Measurements from ENCODE around the gene SIK2. TPM values are rescaled to one million over a fixed set of nuclear protein-coding genes. Genes with fewer than 3 reads are reported as not detected.
"Not testable (repeated sequence)": the region's sequence is repeated elsewhere in the genome, so short reads cannot be mapped to it uniquely, and the experiment has no call there.

The SIK2 gene
- total RNA-seq, 1 donor from 2014 or later, result 16.3 TPM

DNA sequence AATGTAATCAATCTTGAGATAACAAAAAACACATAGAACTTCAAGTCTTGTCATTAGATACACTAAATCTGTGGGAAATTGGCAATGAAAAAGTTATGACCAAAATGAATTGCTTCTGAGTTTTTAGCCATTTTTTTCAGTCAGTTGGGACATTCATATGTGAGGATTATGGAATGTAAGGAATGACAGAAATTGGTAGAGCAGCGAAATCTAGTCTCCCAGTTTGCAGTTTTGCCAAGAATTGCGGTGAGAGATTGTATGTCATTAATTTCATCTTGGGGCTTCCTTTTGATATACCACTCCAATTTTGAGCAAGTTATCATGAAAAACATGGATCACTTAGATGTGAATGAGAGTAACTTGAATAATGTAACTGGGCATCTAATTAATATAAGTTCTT lies 49.9 kb downstream of the SIK2 start:
- Mint-ChIP-seq H3K4me1 (no peaks in the 10 kb centered on the region), H3K27ac (no peak overlapping the region), H3K4me3 (no peak overlapping the region), H3K36me3 (peaks cover 9% of the 10 kb centered on the region), H3K27me3 (ENCODE audit: insufficient read depth, low read depth) (no peaks in the 10 kb centered on the region), H3K9me3 (no peaks in the 10 kb centered on the region)
- Histone ChIP-seq H3K4me1 (no peaks in the 10 kb centered on the region), H3K79me2 (ENCODE audit: low read depth) (peaks cover 2% of the 10 kb centered on the region), H3F3A (ENCODE audit: low read depth) (no peaks in the 10 kb centered on the region), H3K27ac (no peak overlapping the region), H3K9ac (no peak overlapping the region), H3K9me3 (ENCODE audit: low read depth) (no peaks in the 10 kb centered on the region), H3K36me3 (peaks cover 3% of the 10 kb centered on the region), H2AFZ (replicated peaks) (no peak overlapping the region), H3K27me3 (no peaks in the 10 kb centered on the region), H4K20me1 (ENCODE audit: low read depth) (no peaks in the 10 kb centered on the region), H3K4me3 (no peak overlapping the region), H3K4me2 (no peak overlapping the region)
- no peak for DNase-seq (ENCODE audit: low spot score)
- TF ChIP-seq, protein P1, sequence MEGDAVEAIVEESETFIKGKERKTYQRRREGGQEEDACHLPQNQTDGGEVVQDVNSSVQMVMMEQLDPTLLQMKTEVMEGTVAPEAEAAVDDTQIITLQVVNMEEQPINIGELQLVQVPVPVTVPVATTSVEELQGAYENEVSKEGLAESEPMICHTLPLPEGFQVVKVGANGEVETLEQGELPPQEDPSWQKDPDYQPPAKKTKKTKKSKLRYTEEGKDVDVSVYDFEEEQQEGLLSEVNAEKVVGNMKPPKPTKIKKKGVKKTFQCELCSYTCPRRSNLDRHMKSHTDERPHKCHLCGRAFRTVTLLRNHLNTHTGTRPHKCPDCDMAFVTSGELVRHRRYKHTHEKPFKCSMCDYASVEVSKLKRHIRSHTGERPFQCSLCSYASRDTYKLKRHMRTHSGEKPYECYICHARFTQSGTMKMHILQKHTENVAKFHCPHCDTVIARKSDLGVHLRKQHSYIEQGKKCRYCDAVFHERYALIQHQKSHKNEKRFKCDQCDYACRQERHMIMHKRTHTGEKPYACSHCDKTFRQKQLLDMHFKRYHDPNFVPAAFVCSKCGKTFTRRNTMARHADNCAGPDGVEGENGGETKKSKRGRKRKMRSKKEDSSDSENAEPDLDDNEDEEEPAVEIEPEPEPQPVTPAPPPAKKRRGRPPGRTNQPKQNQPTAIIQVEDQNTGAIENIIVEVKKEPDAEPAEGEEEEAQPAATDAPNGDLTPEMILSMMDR (IDR thresholded peaks at IDR 0.05), result no peak
- no peak for TF ChIP-seq EZH2phosphoT487 (IDR thresholded peaks at IDR 0.05)
- no peak for TF ChIP-seq EZH2 (IDR thresholded peaks at IDR 0.05)

DNA sequence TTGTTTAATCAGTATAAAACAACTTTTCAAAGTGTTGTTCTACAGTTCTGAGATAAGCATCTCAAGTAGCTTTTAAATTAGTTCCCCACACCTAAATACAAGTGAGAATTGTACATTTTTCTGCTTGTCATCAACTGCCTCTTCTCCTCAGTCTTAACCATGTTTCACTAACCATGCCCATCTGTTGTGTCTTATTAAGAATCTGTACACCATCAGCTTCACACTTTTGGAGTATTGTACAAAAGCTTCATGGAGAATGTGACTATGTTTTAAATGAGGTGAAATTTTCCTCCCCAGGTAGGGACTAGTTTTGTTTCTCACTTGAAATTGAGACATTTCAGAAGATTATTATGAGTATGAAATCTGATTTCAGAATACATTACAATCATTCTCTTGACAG lies 52.4 kb downstream of the SIK2 start:
- H4K20me1 ChIP-seq (ENCODE audit: low read depth), result peaks cover 6% of the 10 kb centered on the region
- H3K4me1 Mint-ChIP-seq, result peaks cover 5% of the 10 kb centered on the region
- DNase-seq (ENCODE audit: low spot score), result no peak
- peaks cover 4% of the 10 kb centered on the region for H3K27me3 Mint-ChIP-seq (ENCODE audit: insufficient read depth, low read depth)
- H2AFZ ChIP-seq (replicated peaks), result no peak overlapping the region
- TF ChIP-seq, protein P1 (IDR thresholded peaks at IDR 0.05), result no peak
- TF ChIP-seq EZH2 (IDR thresholded peaks at IDR 0.05), result no peak
- H3K4me3 ChIP-seq, result no peak overlapping the region
- peaks cover 11% of the 10 kb centered on the region for H3K4me1 ChIP-seq
- H3K9me3 ChIP-seq (ENCODE audit: low read depth), result no peaks in the 10 kb centered on the region
- H3K4me3 Mint-ChIP-seq, result no peak overlapping the region
- no peak overlapping the region for H3K27ac Mint-ChIP-seq
- peaks cover 3% of the 10 kb centered on the region for H3K36me3 ChIP-seq
- H3K9ac ChIP-seq, result no peak overlapping the region
- H3K27ac ChIP-seq, result no peak overlapping the region
- no peak overlapping the region for H3K4me2 ChIP-seq
- peaks cover 7% of the 10 kb centered on the region for H3F3A ChIP-seq (ENCODE audit: low read depth)
- H3K9me3 Mint-ChIP-seq, result no peaks in the 10 kb centered on the region
- no peaks in the 10 kb centered on the region for H3K27me3 ChIP-seq
- H3K79me2 ChIP-seq (ENCODE audit: low read depth), result peaks cover 7% of the 10 kb centered on the region
- peaks cover 6% of the 10 kb centered on the region for H3K36me3 Mint-ChIP-seq

DNA sequence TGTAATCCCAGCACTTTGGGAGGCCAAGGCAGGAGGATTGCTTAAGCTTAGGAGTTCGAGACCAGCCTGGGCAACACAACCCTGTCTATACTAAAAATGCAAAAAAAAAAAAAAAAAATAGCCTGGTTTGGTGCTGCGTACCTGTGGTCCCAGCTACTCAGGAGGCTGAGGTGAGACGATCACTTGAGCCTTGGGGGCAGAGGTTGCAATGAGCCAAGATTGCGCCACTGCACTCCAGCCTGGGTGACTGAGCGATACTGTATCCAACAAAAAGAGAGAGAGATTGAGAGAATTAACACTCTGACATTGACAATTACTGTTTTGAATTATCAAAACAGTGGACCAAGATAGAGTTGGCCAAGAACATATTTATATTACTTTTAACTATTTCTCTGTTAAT lies 53.7 kb downstream of the SIK2 start:
- H3K36me3 Mint-ChIP-seq, result peaks cover 7% of the 10 kb centered on the region
- peaks cover 5% of the 10 kb centered on the region for H3K4me1 Mint-ChIP-seq
- H3K9me3 Mint-ChIP-seq, result no peaks in the 10 kb centered on the region
- no peak overlapping the region for H3K27ac Mint-ChIP-seq
- H4K20me1 ChIP-seq (ENCODE audit: low read depth), result peaks cover 11% of the 10 kb centered on the region
- H3K4me1 ChIP-seq, result peaks cover 14% of the 10 kb centered on the region
- H3K4me3 Mint-ChIP-seq, result no peak overlapping the region
- no peak overlapping the region for H3K27ac ChIP-seq
- peaks cover 4% of the 10 kb centered on the region for H3K27me3 Mint-ChIP-seq (ENCODE audit: insufficient read depth, low read depth)
- H3F3A ChIP-seq (ENCODE audit: low read depth), result peaks cover 7% of the 10 kb centered on the region
- no peak overlapping the region for H3K9ac ChIP-seq
- H3K9me3 ChIP-seq (ENCODE audit: low read depth), result no peaks in the 10 kb centered on the region
- no peak overlapping the region for H3K4me2 ChIP-seq
- no peak for DNase-seq (ENCODE audit: low spot score)
- H3K36me3 ChIP-seq, result no peaks in the 10 kb centered on the region
- H2AFZ ChIP-seq (replicated peaks), result no peak overlapping the region
- no peak overlapping the region for H3K4me3 ChIP-seq
- H3K27me3 ChIP-seq, result no peaks in the 10 kb centered on the region
- H3K79me2 ChIP-seq (ENCODE audit: low read depth), result peaks cover 7% of the 10 kb centered on the region
- TF ChIP-seq EZH2phosphoT487 (IDR thresholded peaks at IDR 0.05) (no peak), EZH2 (IDR thresholded peaks at IDR 0.05) (no peak)
- TF ChIP-seq, protein P1 (IDR thresholded peaks at IDR 0.05), result no peak

DNA sequence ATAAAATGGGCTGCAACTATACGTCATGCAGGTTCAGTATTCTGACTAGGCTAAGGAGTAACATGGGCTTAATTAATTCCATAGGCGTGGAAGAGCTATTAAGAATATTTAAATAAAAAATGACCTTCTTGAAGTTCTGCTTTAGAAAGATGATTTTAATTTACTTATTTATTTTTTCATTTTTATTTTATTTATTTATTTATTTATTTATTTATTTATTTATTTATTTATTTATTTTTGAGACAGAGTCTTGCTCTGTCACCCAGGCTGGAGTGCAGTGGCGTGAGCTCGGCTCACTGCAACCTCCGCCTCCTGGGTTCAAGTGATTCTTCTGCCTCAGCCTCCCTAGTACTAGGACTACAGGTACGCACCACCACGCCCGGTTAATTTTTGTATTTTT lies 55.7 kb downstream of the SIK2 start:
- H3K36me3 Mint-ChIP-seq, result peaks cover 14% of the 10 kb centered on the region
- H3K4me2 ChIP-seq; H3K4me1 Mint-ChIP-seq; H3K9ac ChIP-seq; H3K4me3 Mint-ChIP-seq; H3K9me3 Mint-ChIP-seq; H3K27ac Mint-ChIP-seq; H3K4me3 ChIP-seq; H2AFZ ChIP-seq (replicated peaks); H3K79me2 ChIP-seq (ENCODE audit: low read depth); H3K27me3 Mint-ChIP-seq (ENCODE audit: insufficient read depth, low read depth); H3K27me3 ChIP-seq; H3K9me3 ChIP-seq (ENCODE audit: low read depth); H3K36me3 ChIP-seq; H3F3A ChIP-seq (ENCODE audit: low read depth); H3K27ac ChIP-seq; DNase-seq (ENCODE audit: low spot score): not testable (repeated sequence)
- peaks cover 14% of the 10 kb centered on the region for H3K4me1 ChIP-seq
- H4K20me1 ChIP-seq (ENCODE audit: low read depth), result peaks cover 11% of the 10 kb centered on the region

DNA sequence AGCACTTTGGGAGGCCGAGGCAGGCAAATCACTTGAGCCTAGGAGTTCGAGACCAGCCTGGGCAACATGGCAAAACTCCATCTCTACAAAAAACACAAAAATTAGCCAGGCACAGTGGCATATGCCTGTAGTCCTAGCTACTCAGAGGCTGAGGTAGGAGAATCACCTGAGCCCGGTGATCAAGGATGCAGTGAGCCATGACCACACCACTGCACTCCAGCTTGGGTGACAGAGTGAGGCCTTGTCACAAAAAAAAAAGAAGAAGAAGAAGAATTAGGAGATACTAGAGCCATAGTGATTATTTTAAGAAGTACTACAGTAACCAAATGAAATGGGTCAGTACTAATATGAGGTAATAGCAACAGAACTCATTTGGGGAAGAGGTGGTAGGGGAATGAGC lies 56.2 kb downstream of the SIK2 start:
- not testable (repeated sequence) for H3K9me3 Mint-ChIP-seq; H3K27ac ChIP-seq; H3K27me3 Mint-ChIP-seq (ENCODE audit: insufficient read depth, low read depth); H3K36me3 ChIP-seq; H3K4me3 ChIP-seq; H3K9me3 ChIP-seq (ENCODE audit: low read depth); H3K27ac Mint-ChIP-seq; H3K27me3 ChIP-seq; H3K4me1 Mint-ChIP-seq; H3K4me2 ChIP-seq; H2AFZ ChIP-seq (replicated peaks); DNase-seq (ENCODE audit: low spot score); H3K79me2 ChIP-seq (ENCODE audit: low read depth); H3K9ac ChIP-seq; H3F3A ChIP-seq (ENCODE audit: low read depth); H3K4me3 Mint-ChIP-seq
- peaks cover 10% of the 10 kb centered on the region for H3K36me3 Mint-ChIP-seq
- Histone ChIP-seq H4K20me1 (ENCODE audit: low read depth) (peaks cover 11% of the 10 kb centered on the region), H3K4me1 (peaks cover 14% of the 10 kb centered on the region)
